Measurements from ENCODE around the gene EFNA4. TPM values are rescaled to one million over a fixed set of nuclear protein-coding genes. Genes with fewer than 3 reads are reported as not detected.
A peak's percentile ranks its signal among the peaks of the same experiment; 100 is the strongest.

Gene EFNA4
- total and polyA plus RNA-seq, 2 donors (not counting 1 experiment from before 2014, with no cell fraction given) = 8.4 to 10.6 TPM

DNA sequence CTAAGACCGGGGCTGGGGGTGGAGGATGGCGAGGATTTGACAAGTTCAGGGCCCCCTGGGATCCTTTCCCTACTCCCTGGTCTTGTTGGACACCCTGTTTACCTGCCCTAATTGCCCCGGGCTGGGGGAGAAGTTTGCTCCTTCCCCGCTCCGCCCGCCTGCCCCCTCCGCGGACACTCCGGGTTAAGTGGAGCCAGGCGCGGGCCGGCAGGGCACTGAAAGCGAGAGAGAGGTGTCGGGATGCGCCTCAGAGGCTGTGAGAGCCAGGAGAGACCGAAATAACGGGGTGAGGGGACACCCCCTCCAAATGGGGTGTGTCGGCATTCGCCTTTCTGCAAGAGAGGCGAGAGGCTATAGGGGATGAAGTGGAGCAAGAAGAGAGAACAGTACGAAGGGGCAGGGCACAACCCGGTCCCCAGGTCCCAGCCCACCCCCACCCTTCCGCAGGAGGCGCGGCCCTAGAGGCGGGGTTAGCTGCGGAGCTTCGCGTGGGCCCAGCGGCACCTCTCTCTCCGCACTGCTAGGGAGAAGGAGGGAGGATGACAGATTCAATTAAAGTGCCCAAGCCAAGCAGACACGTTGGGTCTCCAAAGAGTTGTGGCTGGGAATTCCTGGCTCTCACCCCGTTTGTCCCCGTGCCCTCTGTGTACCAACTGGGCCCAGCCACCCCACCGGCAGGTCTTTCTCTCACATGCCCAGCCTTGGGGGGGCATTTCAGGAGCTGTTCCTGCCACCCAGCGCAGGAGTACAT lies 18.9 kb downstream of the EFNA4 start:
- H3K79me2 ChIP-seq (ENCODE audit: control insufficient read depth, insufficient read depth, low read length) = no peaks in the 10 kb centered on the region
- peak overlapping the region; percentile 6 for H3K27ac Mint-ChIP-seq
- H4K20me1 ChIP-seq (ENCODE audit: control insufficient read depth, insufficient read depth, low read length, poor library complexity, severe bottlenecking) = peaks cover 53% of the 10 kb centered on the region
- ATAC-seq (ENCODE audit: low read depth) (no peak), DNase-seq (peak; percentile 57)
- no peak overlapping the region for H3K27ac ChIP-seq (ENCODE audit: low read length in 2 of 2)
- H3K36me3 ChIP-seq (replicated peaks in 1 of 2; ENCODE audit: control extremely low read depth in 1 of 2, control insufficient read depth in 1 of 2, extremely low read depth in 1 of 2, insufficient read depth in 2 of 2, low read length in 1 of 2) = no peaks in the 10 kb centered on the region
- peak overlapping the region; percentile 59 for H2AFZ ChIP-seq (ENCODE audit: insufficient read depth, low read depth, low read length, poor library complexity, severe bottlenecking)
- peaks cover 0 to 57% (median 43%) of the 10 kb centered on the region in 4 experiments for H3K27me3 ChIP-seq (replicated peaks in 1 of 4; ENCODE audit: control extremely low read depth in 1 of 4, control insufficient read depth in 3 of 4, insufficient read depth in 4 of 4, low read length in 3 of 4)
- H3K4me1 ChIP-seq (ENCODE audit: control insufficient read depth in 2 of 2, insufficient read depth in 2 of 2, low read length in 2 of 2) = peaks cover 71 to 79% of the 10 kb centered on the region in 2 donors
- CTCF ChIA-PET = interaction anchor here (0.7 to 5.5 kb wide), 4 partner anchors 12 to 91 kb away, joined by 3 to 184 read pairs (median 56); partner anchors contain the start of genes EFNA4 and KRTCAP2
- TF ChIP-seq CTCF (IDR thresholded peaks at IDR 0.05) (no peak), EZH2 (IDR thresholded peaks at IDR 0.05; ENCODE audit: borderline replicate concordance, insufficient read depth, low read depth, low read length, poor library complexity, severe bottlenecking) (peak; percentile 85)
- peak overlapping the region in 4 of 5 experiments; percentile 12 to 52 (median 26) for H3K4me3 ChIP-seq (ENCODE audit: control extremely low read depth in 1 of 5, extremely low read depth in 1 of 5, insufficient read depth in 1 of 5, low read depth in 2 of 5, low read length in 4 of 5)
- peak overlapping the region; percentile 36 for H3K9ac ChIP-seq (ENCODE audit: low read length)
- intact Hi-C loops (cut with micrococcal nuclease) = no loop called here
- POLR2A ChIA-PET = interaction anchor here (0.6 kb wide), 2 partner anchors 90 to 454 kb away, joined by 3 to 4 read pairs; no protein-coding TSS in a partner anchor
- WGBS (ENCODE audit: insufficient coverage) = 7% methylated on average over 22 of the region's 36 CpGs
- peaks cover 38% of the 10 kb centered on the region for H3K27me3 Mint-ChIP-seq
- peak overlapping the region; percentile 74 for H3K4me3 Mint-ChIP-seq
- H3K4me2 ChIP-seq (replicated peaks; ENCODE audit: low read depth, low read length, poor library complexity, severe bottlenecking) = peak overlapping the region; percentile 97
- H3K9me3 Mint-ChIP-seq (ENCODE audit: insufficient read depth) = no peaks in the 10 kb centered on the region
- H3K9me3 ChIP-seq (ENCODE audit: control extremely low read depth in 1 of 3, control insufficient read depth in 2 of 3, insufficient read depth in 1 of 3, low read length in 2 of 3) = peaks cover 0 to 30% (median 0%) of the 10 kb centered on the region in 3 donors
- peaks cover 69% of the 10 kb centered on the region for H3K4me1 Mint-ChIP-seq
